ENCODE results near the gene TMEM242.
A peak's percentile ranks its signal among the peaks of the same experiment; 100 is the strongest.

The TMEM242 gene

GRCh38 chr6:157267654-157268053 lies 55.7 kb downstream of the TMEM242 start:
- Histone ChIP-seq H3K4me2 (no peak overlapping the region), H3K4me3 (no peak overlapping the region), H3K27ac (no peak overlapping the region), H3K9ac (no peak overlapping the region), H3K36me3 (no peaks in the 10 kb centered on the region), H4K20me1 (no peaks in the 10 kb centered on the region), H3K9me3 (replicated peaks in 1 of 11) (peaks cover 0 to 9% (median 6%) of the 10 kb centered on the region in 11 experiments; a peak in 10 of 22 replicates), H3K27me3 (no peaks in the 10 kb centered on the region), H3K4me1 (0 out of 20 replicates have a peak, but pooled peaks cover 0 to 8% (median 0%) of the 10 kb centered on the region in 10 experiments)
- no peak for TF ChIP-seq Cebpa-rat (IDR thresholded peaks at IDR 0.05)

- Histone ChIP-seq H4K20me1 (no peaks in the 10 kb centered on the region), H3K36me3 (no peaks in the 10 kb centered on the region), H3K4me1 (0 out of 20 replicates have a peak, but pooled peaks cover 0 to 6% (median 0%) of the 10 kb centered on the region in 10 experiments), H3K4me3 (no peak overlapping the region), H3K9ac (no peak overlapping the region), H3K27me3 (no peaks in the 10 kb centered on the region), H3K9me3 (replicated peaks in 1 of 11) (peaks cover 0 to 9% (median 6%) of the 10 kb centered on the region in 11 experiments; a peak in 10 of 22 replicates), H3K4me2 (no peak overlapping the region), H3K27ac (no peak overlapping the region)
- TF ChIP-seq Cebpa-rat (IDR thresholded peaks at IDR 0.05): no peak
Observed at GRCh38 chr6:157267109-157267611, 56.2 kb downstream of the TMEM242 start.

- no peak overlapping the region for H3K4me2 ChIP-seq
- no peak for TF ChIP-seq Cebpa-rat (IDR thresholded peaks at IDR 0.05)
- peaks cover 0 to 9% (median 6%) of the 10 kb centered on the region in 11 experiments; a peak in 10 of 22 replicates for H3K9me3 ChIP-seq (replicated peaks in 1 of 11)
- no peak overlapping the region for H3K9ac ChIP-seq
- no peaks in the 10 kb centered on the region for H4K20me1 ChIP-seq
- no peak overlapping the region for H3K4me3 ChIP-seq
- no peak overlapping the region for H3K27ac ChIP-seq
- H3K4me1 ChIP-seq: 0 out of 20 replicates have a peak, but pooled peaks cover 0 to 6% (median 0%) of the 10 kb centered on the region in 10 experiments
- no peaks in the 10 kb centered on the region for H3K36me3 ChIP-seq
- H3K27me3 ChIP-seq: no peaks in the 10 kb centered on the region
Observed at GRCh38 chr6:157266274-157267101, 56.8 kb downstream of the TMEM242 start.

- no peaks in the 10 kb centered on the region for H3K36me3 ChIP-seq
- no peak overlapping the region for H3K4me2 ChIP-seq
- 0 out of 20 replicates have a peak, but pooled peaks cover 0 to 6% (median 0%) of the 10 kb centered on the region in 10 experiments for H3K4me1 ChIP-seq
- peaks cover 0 to 8% (median 6%) of the 10 kb centered on the region in 11 experiments; a peak in 10 of 22 replicates for H3K9me3 ChIP-seq (replicated peaks in 1 of 11)
- H3K4me3 ChIP-seq: no peak overlapping the region
- H3K27ac ChIP-seq: no peak overlapping the region
- no peak for TF ChIP-seq Cebpa-rat (IDR thresholded peaks at IDR 0.05)
- H3K9ac ChIP-seq: no peak overlapping the region
- no peaks in the 10 kb centered on the region for H3K27me3 ChIP-seq
- H4K20me1 ChIP-seq: no peaks in the 10 kb centered on the region
Observed at GRCh38 chr6:157265635-157266034, 57.7 kb downstream of the TMEM242 start.

GRCh38 chr6:157265186-157265585 lies 58.1 kb downstream of the TMEM242 start:
- H3K9me3 ChIP-seq (replicated peaks in 1 of 11): peaks cover 0 to 4% (median 3%) of the 10 kb centered on the region in 11 experiments; a peak in 10 of 22 replicates
- no peak overlapping the region for H3K4me2 ChIP-seq
- no peaks in the 10 kb centered on the region for H3K27me3 ChIP-seq
- 0 out of 20 replicates have a peak, but pooled peaks cover 0 to 6% (median 0%) of the 10 kb centered on the region in 10 experiments for H3K4me1 ChIP-seq
- no peak overlapping the region for H3K27ac ChIP-seq
- H3K4me3 ChIP-seq: no peak overlapping the region
- TF ChIP-seq Cebpa-rat (IDR thresholded peaks at IDR 0.05): no peak
- no peaks in the 10 kb centered on the region for H4K20me1 ChIP-seq
- H3K9ac ChIP-seq: no peak overlapping the region
- H3K36me3 ChIP-seq: no peaks in the 10 kb centered on the region

GRCh38 chr6:157264701-157265100 lies 58.6 kb downstream of the TMEM242 start:
- Histone ChIP-seq H3K4me3 (no peak overlapping the region), H3K9me3 (replicated peaks in 1 of 11) (no peaks in the 10 kb centered on the region; a peak in 1 of 22 replicates), H3K36me3 (no peaks in the 10 kb centered on the region), H4K20me1 (no peaks in the 10 kb centered on the region), H3K4me2 (no peak overlapping the region), H3K27ac (no peak overlapping the region), H3K4me1 (0 out of 20 replicates have a peak, but pooled peaks cover 0 to 6% (median 0%) of the 10 kb centered on the region in 10 experiments), H3K9ac (no peak overlapping the region), H3K27me3 (no peaks in the 10 kb centered on the region)
- TF ChIP-seq Cebpa-rat (IDR thresholded peaks at IDR 0.05): no peak

- Histone ChIP-seq H3K4me3 (no peak overlapping the region), H3K9me3 (replicated peaks in 1 of 11) (no peaks in the 10 kb centered on the region), H3K27ac (no peak overlapping the region), H3K4me1 (0 out of 20 replicates have a peak, but pooled peaks cover 0 to 6% (median 0%) of the 10 kb centered on the region in 10 experiments), H3K4me2 (peak overlapping the region in 3 of 11 experiments; percentile 2 to 8 (median 8); a peak in 2 of 22 replicates), H3K36me3 (no peaks in the 10 kb centered on the region), H4K20me1 (no peaks in the 10 kb centered on the region), H3K27me3 (no peaks in the 10 kb centered on the region), H3K9ac (no peak overlapping the region)
- TF ChIP-seq Cebpa-rat (IDR thresholded peaks at IDR 0.05): no peak
Observed at GRCh38 chr6:157263881-157264397, 59.4 kb downstream of the TMEM242 start.

- no peaks in the 10 kb centered on the region for H3K9me3 ChIP-seq (replicated peaks in 1 of 11)
- H3K4me1 ChIP-seq: 0 out of 20 replicates have a peak, but pooled peaks cover 0 to 6% (median 0%) of the 10 kb centered on the region in 10 experiments
- no peak for TF ChIP-seq Cebpa-rat (IDR thresholded peaks at IDR 0.05)
- no peak overlapping the region for H3K9ac ChIP-seq
- H4K20me1 ChIP-seq: no peaks in the 10 kb centered on the region
- no peak overlapping the region for H3K27ac ChIP-seq
- H3K27me3 ChIP-seq: no peaks in the 10 kb centered on the region
- no peaks in the 10 kb centered on the region for H3K36me3 ChIP-seq
- no peak overlapping the region for H3K4me3 ChIP-seq
- H3K4me2 ChIP-seq: peak overlapping the region in 3 of 11 experiments; percentile 2 to 8 (median 8); a peak in 2 of 22 replicates
Observed at GRCh38 chr6:157263146-157263545, 60.2 kb downstream of the TMEM242 start.

- H4K20me1 ChIP-seq: no peaks in the 10 kb centered on the region
- no peaks in the 10 kb centered on the region for H3K27me3 ChIP-seq
- no peak for TF ChIP-seq Cebpa-rat (IDR thresholded peaks at IDR 0.05)
Observed at GRCh38 chr6:157261606-157262005, 61.7 kb downstream of the TMEM242 start.

More at GRCh38 chr6:157261606-157262005, 61.7 kb downstream of the TMEM242 start:
- 0 out of 20 replicates have a peak, but pooled peaks cover 0 to 6% (median 0%) of the 10 kb centered on the region in 10 experiments for H3K4me1 ChIP-seq
- H3K9me3 ChIP-seq (replicated peaks in 1 of 11): no peaks in the 10 kb centered on the region
- no peaks in the 10 kb centered on the region for H3K36me3 ChIP-seq
- H3K4me2 ChIP-seq: no peak overlapping the region
- H3K27ac ChIP-seq: no peak overlapping the region
- H3K4me3 ChIP-seq: no peak overlapping the region
- H3K9ac ChIP-seq: no peak overlapping the region

All from BLaER1 treated with 17β-estradiol and CSF1 and Interleukin-3, amounts not matched to agents 10 nM and 100 nM (cell line).